Activated CD4-positive, alpha-beta T cell treated with anti-CD3 and anti-CD28 coated beads, Interleukin-2, amount 50 U/mL, for 24 hours (primary cell): Measurements from ENCODE around the gene TRIM41.
"Not testable (repeated sequence)": the region's sequence is repeated elsewhere in the genome, so short reads cannot be mapped to it uniquely, and the experiment has no call there.

Experiments
- DNase-seq, 2 donors: peaks; one replicate each; pipeline ENCODE4 v3.0.0-alpha.2; 2020; ENCODE audit warnings: low read depth in 1 of 2, low spot score in 1 of 2

The TRIM41 gene

GRCh38 chr5:181282874-181283273 lies 59.8 kb downstream of the TRIM41 start:
- no peak for DNase-seq

GRCh38 chr5:181283347-181283746 lies 60.3 kb downstream of the TRIM41 start:
- no peak for DNase-seq

GRCh38 chr5:181283841-181284755 lies 61.0 kb downstream of the TRIM41 start:
- DNase-seq = not testable (repeated sequence)
